DOHH2 (cell line): ENCODE data around the gene RASGEF1C.

Experiments
- H3F3A ChIP-seq: fragments of 200-600 bp; sonication (generic), shearing (Covaris generic); 2 replicates; pipeline ENCODE4 v1.6.0; 2016; ENCODE audit warnings: antibody characterized with exemption, mild to moderate bottlenecking; ENCODE audit not compliant: control insufficient read depth, insufficient read depth
- H3K27ac ChIP-seq: fragments of 200-600 bp; sonication (generic); 2 replicates; pipeline ENCODE4 v1.5.1; 2014; ENCODE audit warnings: low read depth, mild to moderate bottlenecking, low read length, moderate library complexity
- H3K27me3 ChIP-seq: fragments of 200-600 bp; sonication (generic); 2 replicates; pipeline ENCODE4 v1.6.1; 2014; ENCODE audit warnings: mild to moderate bottlenecking, low read length, mixed read lengths; ENCODE audit not compliant: control insufficient read depth
- H3K36me3 ChIP-seq: fragments of 200-600 bp; sonication (generic); 2 replicates; pipeline ENCODE4 v1.6.1; 2014; ENCODE audit warnings: mild to moderate bottlenecking, low read length, moderate library complexity, mixed read lengths; ENCODE audit not compliant: control insufficient read depth
- H3K4me1 ChIP-seq: fragments of 200-600 bp; sonication (generic); 2 replicates; pipeline ENCODE4 v1.6.1; 2014; ENCODE audit warnings: mild to moderate bottlenecking, low read length, mixed read lengths; ENCODE audit not compliant: control insufficient read depth
- H3K4me2 ChIP-seq: fragments of 200-600 bp; sonication (generic); 2 replicates; pipeline ENCODE4 v1.6.0; 2014; ENCODE audit warnings: mild to moderate bottlenecking, low read length, moderate library complexity
- H3K4me3 ChIP-seq: fragments of 200-600 bp; sonication (generic); 2 replicates; pipeline ENCODE4 v1.5.1; 2014; ENCODE audit warnings: mild to moderate bottlenecking, low read length, mixed read lengths
- H3K79me2 ChIP-seq: fragments of 200-600 bp; sonication (generic); 2 replicates; pipeline ENCODE4 v1.6.1; 2014; ENCODE audit warnings: mild to moderate bottlenecking, low read length, mixed read lengths; ENCODE audit not compliant: control insufficient read depth
- H3K9me2 ChIP-seq: fragments of 200-600 bp; sonication (generic); replicated peaks from 2 replicates; pipeline ENCODE4 v1.6.1; 2014; ENCODE audit warnings: mild to moderate bottlenecking, low read length, mixed read lengths; ENCODE audit not compliant: control insufficient read depth
- H3K9me3 ChIP-seq: fragments of 200-600 bp; sonication (generic); 2 replicates; pipeline ENCODE4 v1.6.1; 2014; ENCODE audit warnings: antibody characterized with exemption, low read length, mixed read lengths; ENCODE audit not compliant: control insufficient read depth, insufficient read depth
- H4K20me1 ChIP-seq: fragments of 200-600 bp; sonication (generic); 2 replicates; pipeline ENCODE4 v1.6.0; 2014; ENCODE audit warnings: low read depth, mild to moderate bottlenecking, antibody characterized with exemption, low read length, moderate library complexity; ENCODE audit not compliant: control insufficient read depth, insufficient read depth
- CTCF ChIP-seq: fragments of 200-600 bp; sonication (generic); IDR thresholded peaks from one replicate; pipeline ENCODE4 v1.5.1; 2014; ENCODE audit warnings: antibody characterized with exemption, mild to moderate bottlenecking, low read depth, low read length; ENCODE audit not compliant: poor library complexity, severe bottlenecking
- EZH2phosphoT487 ChIP-seq: fragments of 200-600 bp; sonication (generic); IDR thresholded peaks from 2 replicates; pipeline ENCODE4 v1.6.1; 2017; ENCODE audit warnings: borderline replicate concordance, mild to moderate bottlenecking, antibody characterized with exemption, low read length, moderate library complexity, mixed read lengths

The RASGEF1C gene

DNA sequence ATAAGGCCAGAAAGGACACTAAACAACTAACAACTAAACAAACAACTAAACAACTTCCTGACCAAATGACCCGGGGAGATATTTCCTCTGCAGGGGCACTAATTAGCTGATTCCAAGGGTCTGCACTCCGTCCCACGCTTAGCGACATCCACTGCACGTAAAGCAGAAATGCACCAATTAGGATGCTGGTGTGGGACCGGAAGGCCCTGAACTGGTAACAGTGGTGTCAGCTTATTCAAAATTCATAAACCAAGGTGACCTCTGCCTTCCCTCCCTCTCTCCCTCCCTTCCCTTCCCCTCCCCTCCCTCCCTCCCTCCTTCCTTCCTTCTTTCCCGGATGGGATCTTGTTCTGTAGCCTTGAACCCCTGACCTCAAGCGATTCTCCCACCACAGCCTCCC is 9.6 kb downstream of the RASGEF1C start:
- Histone ChIP-seq H3K9me2 (no peaks in the 10 kb centered on the region), H3K4me3 (no peak overlapping the region), H3K36me3 (no peaks in the 10 kb centered on the region), H3K27ac (no peak overlapping the region), H3K4me2 (no peak overlapping the region), H3K4me1 (no peaks in the 10 kb centered on the region), H3K79me2 (no peaks in the 10 kb centered on the region), H3K27me3 (no peaks in the 10 kb centered on the region), H3F3A (no peaks in the 10 kb centered on the region), H4K20me1 (no peaks in the 10 kb centered on the region), H3K9me3 (no peaks in the 10 kb centered on the region)
- TF ChIP-seq CTCF (no peak), EZH2phosphoT487 (no peak)

GRCh38 chr5:180198208-180198607 is 10.8 kb downstream of the RASGEF1C start:
- no peaks in the 10 kb centered on the region for H3K4me1 ChIP-seq
- TF ChIP-seq CTCF (no peak), EZH2phosphoT487 (no peak)

DNA sequence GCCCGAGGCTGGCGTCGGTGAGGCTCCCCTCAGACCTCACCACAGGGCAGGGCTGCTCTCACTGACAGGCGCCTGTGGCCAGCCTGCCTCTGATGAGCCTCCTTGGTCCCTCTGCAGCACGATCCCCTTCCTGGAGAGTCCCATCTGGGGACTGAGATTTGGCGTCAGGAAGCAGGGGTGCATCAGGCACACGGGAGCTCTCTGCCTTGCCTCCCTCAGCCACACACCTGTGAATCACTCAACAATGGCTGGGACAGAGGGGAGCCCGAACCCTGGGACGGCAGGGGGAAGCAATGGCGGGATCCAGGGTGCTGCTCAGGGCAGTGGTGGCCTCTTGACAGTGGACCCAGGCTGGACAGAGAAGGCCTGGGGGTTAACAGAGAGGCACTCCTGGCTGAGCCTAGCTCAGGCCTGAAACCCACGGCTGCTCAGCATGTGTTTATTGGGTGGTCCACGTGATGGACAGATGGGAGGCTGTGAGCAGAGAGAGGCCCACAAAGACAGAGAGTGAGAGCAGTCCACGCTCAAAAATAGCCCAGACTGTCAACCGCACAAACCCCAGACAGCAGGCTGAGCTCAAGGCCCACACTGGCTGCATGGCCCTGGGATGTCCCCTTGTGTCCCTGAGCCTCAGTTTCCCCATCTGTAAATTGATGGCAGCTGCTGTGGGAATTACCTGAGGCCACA is 11.9 kb downstream of the RASGEF1C start:
- H3K9me3 ChIP-seq = no peaks in the 10 kb centered on the region
- H3K79me2 ChIP-seq = no peaks in the 10 kb centered on the region
- H3F3A ChIP-seq = no peaks in the 10 kb centered on the region
- no peak overlapping the region for H3K4me2 ChIP-seq
- H3K4me3 ChIP-seq = no peak overlapping the region
- H3K27me3 ChIP-seq = no peaks in the 10 kb centered on the region
- no peak overlapping the region for H3K27ac ChIP-seq
- H3K9me2 ChIP-seq = no peaks in the 10 kb centered on the region
- no peaks in the 10 kb centered on the region for H3K4me1 ChIP-seq
- no peaks in the 10 kb centered on the region for H4K20me1 ChIP-seq
- H3K36me3 ChIP-seq = no peaks in the 10 kb centered on the region
- TF ChIP-seq CTCF = no peak

More at GRCh38 chr5:180198208-180198607, 10.8 kb downstream of the RASGEF1C start:
- no peaks in the 10 kb centered on the region for H3K9me2 ChIP-seq
- H3K36me3 ChIP-seq = no peaks in the 10 kb centered on the region
- no peaks in the 10 kb centered on the region for H3K27me3 ChIP-seq
- H4K20me1 ChIP-seq = no peaks in the 10 kb centered on the region
- H3F3A ChIP-seq = no peaks in the 10 kb centered on the region
- no peak overlapping the region for H3K4me2 ChIP-seq
- H3K79me2 ChIP-seq = no peaks in the 10 kb centered on the region
- no peaks in the 10 kb centered on the region for H3K9me3 ChIP-seq
- no peak overlapping the region for H3K27ac ChIP-seq
- H3K4me3 ChIP-seq = no peak overlapping the region
